GM03348 (cell line): Measurements from ENCODE around the gene PDE7B.

ENCODE experiments used
- DNase-seq: peaks from one replicate; pipeline ENCODE4 v3.0.0; 2012; ENCODE audit warnings: low spot score

The PDE7B gene

GRCh38 chr6:135888818-135889217, 37.3 kb downstream of the PDE7B start:
- DNase-seq: no peak

GRCh38 chr6:135890876-135891275, 39.4 kb downstream of the PDE7B start:
- no peak for DNase-seq

- DNase-seq: no peak
Observed at GRCh38 chr6:135891710-135892109, 40.2 kb downstream of the PDE7B start.

- DNase-seq: no peak
Observed at GRCh38 chr6:135895231-135895911, 43.9 kb downstream of the PDE7B start.

GRCh38 chr6:135897087-135897486, 45.6 kb downstream of the PDE7B start:
- DNase-seq: no peak

GRCh38 chr6:135901774-135902524, 50.4 kb downstream of the PDE7B start:
- DNase-seq: peak; percentile 47

- no peak for DNase-seq
Observed at GRCh38 chr6:135902756-135903331, 51.3 kb downstream of the PDE7B start.

GRCh38 chr6:135904666-135905065, 53.2 kb downstream of the PDE7B start:
- DNase-seq: no peak

GRCh38 chr6:135905604-135906300, 54.3 kb downstream of the PDE7B start:
- no peak for DNase-seq

- DNase-seq: no peak
Observed at GRCh38 chr6:135906542-135906941, 55.0 kb downstream of the PDE7B start.

GRCh38 chr6:135906972-135907465, 55.5 kb downstream of the PDE7B start:
- DNase-seq: no peak

- peak; percentile 10 for DNase-seq
Observed at GRCh38 chr6:135909737-135910387, 58.4 kb downstream of the PDE7B start.

- no peak for DNase-seq
Observed at GRCh38 chr6:135910790-135911618, 59.5 kb downstream of the PDE7B start.

- no peak for DNase-seq
Observed at GRCh38 chr6:135913785-135914184, 62.3 kb downstream of the PDE7B start.

GRCh38 chr6:135919026-135919425, 67.5 kb downstream of the PDE7B start:
- no peak for DNase-seq

GRCh38 chr6:135920689-135921088, 69.2 kb downstream of the PDE7B start:
- DNase-seq: no peak

- no peak for DNase-seq
Observed at GRCh38 chr6:135921188-135921587, 69.7 kb downstream of the PDE7B start.

GRCh38 chr6:135922174-135922573, 70.7 kb downstream of the PDE7B start:
- DNase-seq: peak; percentile 60

GRCh38 chr6:135922746-135923145, 71.2 kb downstream of the PDE7B start:
- no peak for DNase-seq

GRCh38 chr6:135932651-135933050, 81.2 kb downstream of the PDE7B start:
- DNase-seq: no peak
